Neuronal stem cell (in vitro differentiated cells): ENCODE results near the gene SLC13A4.

Experiments used
- DNase-seq: peaks from one replicate; pipeline ENCODE4 v3.0.0-alpha.2; 2013; ENCODE audit warnings: low spot score
- H2AFZ ChIP-seq: one replicate; pipeline ENCODE4 v1.6.1; 2013; ENCODE audit warnings: mild to moderate bottlenecking, low read length, inconsistent platforms
- H2AK5ac ChIP-seq: 2 replicates; pipeline ENCODE4 v1.6.1; 2013; ENCODE audit warnings: low read depth, mild to moderate bottlenecking, inconsistent platforms, low read length, moderate library complexity, mixed read lengths
- H2BK120ac ChIP-seq: 2 replicates; pipeline ENCODE4 v1.6.1; 2013; ENCODE audit warnings: low read depth, mild to moderate bottlenecking, inconsistent platforms, low read length, moderate library complexity, mixed read lengths
- H2BK12ac ChIP-seq: one replicate; pipeline ENCODE4 v1.6.1; 2013; ENCODE audit warnings: low read length, inconsistent platforms
- H2BK15ac ChIP-seq: 2 replicates; pipeline ENCODE4 v1.6.1; 2013; ENCODE audit warnings: mild to moderate bottlenecking, low read length, inconsistent platforms, mixed read lengths
- H2BK5ac ChIP-seq: one replicate; pipeline ENCODE4 v1.6.1; 2013; ENCODE audit warnings: inconsistent platforms, mild to moderate bottlenecking, low read length, moderate library complexity
- H3K14ac ChIP-seq: one replicate; pipeline ENCODE4 v1.6.1; 2013; ENCODE audit warnings: low read length, inconsistent platforms
- H3K18ac ChIP-seq: 2 replicates; pipeline ENCODE4 v1.6.1; 2013; ENCODE audit warnings: low read length, inconsistent platforms
- H3K23ac ChIP-seq: 2 replicates; pipeline ENCODE4 v1.6.1; 2013; ENCODE audit warnings: low read depth, mild to moderate bottlenecking, mixed read lengths, low read length, inconsistent platforms; ENCODE audit not compliant: poor library complexity
- H3K27ac ChIP-seq: replicated peaks from 3 replicates; pipeline ENCODE4 v1.5.1; 2013; ENCODE audit warnings: low read length, inconsistent platforms
- H3K27me3 ChIP-seq, 3 experiments: 2 replicates each; pipeline ENCODE4 v1.6.1; 2013; ENCODE audit warnings: low read length in 3 of 3, mild to moderate bottlenecking in 2 of 3, inconsistent platforms in 1 of 3, low read depth in 1 of 3, mixed read lengths in 1 of 3, moderate library complexity in 1 of 3; ENCODE audit not compliant: control insufficient read depth in 3 of 3, insufficient read depth in 3 of 3
- H3K36me3 ChIP-seq, 2 donors: replicated peaks in 1 of 2; 2 replicates each; pipeline ENCODE4 v1.6.1; 2013; ENCODE audit warnings: low read length in 2 of 2; ENCODE audit not compliant: control insufficient read depth in 2 of 2, insufficient read depth in 2 of 2
- H3K4ac ChIP-seq: 2 replicates; pipeline ENCODE4 v1.6.1; 2013; ENCODE audit warnings: inconsistent platforms, mild to moderate bottlenecking, low read length, moderate library complexity
- H3K4me1 ChIP-seq, 2 donors: 1 replicate in 1 of 2; 2 replicates in 1 of 2; pipeline ENCODE4 v1.6.1; 2013; ENCODE audit warnings: low read length in 2 of 2, low read depth in 1 of 2; ENCODE audit not compliant: control insufficient read depth in 2 of 2, insufficient read depth in 1 of 2
- H3K4me2 ChIP-seq: one replicate; pipeline ENCODE4 v1.6.1; 2013; ENCODE audit warnings: mild to moderate bottlenecking, low read length, inconsistent platforms; ENCODE audit not compliant: insufficient read depth, poor library complexity, severe bottlenecking
- H3K4me3 ChIP-seq, 2 donors: 2 replicates each; pipeline ENCODE4 v1.5.1; 2013; ENCODE audit warnings: low read length in 2 of 2, mild to moderate bottlenecking in 2 of 2, inconsistent platforms in 1 of 2, moderate library complexity in 1 of 2
- H3K79me1 ChIP-seq: one replicate; pipeline ENCODE4 v1.6.1; 2013; ENCODE audit warnings: low read depth, mild to moderate bottlenecking, inconsistent platforms, low read length, moderate library complexity
- H3K9ac ChIP-seq: one replicate; pipeline ENCODE4 v1.6.1; 2013; ENCODE audit warnings: mild to moderate bottlenecking, low read depth, low read length, inconsistent platforms; ENCODE audit not compliant: poor library complexity
- H3K9me3 ChIP-seq, 2 donors: replicated peaks in 1 of 2; 2 replicates each; pipeline versions ENCODE3 to v1.6.1; 2013; ENCODE audit warnings: low read length in 2 of 2, mild to moderate bottlenecking in 2 of 2, inconsistent platforms in 1 of 2, low read depth in 1 of 2, mixed read lengths in 1 of 2, moderate library complexity in 1 of 2; ENCODE audit not compliant: control insufficient read depth in 2 of 2, insufficient read depth in 1 of 2
- H4K8ac ChIP-seq: one replicate; pipeline ENCODE4 v1.6.1; 2013; ENCODE audit warnings: low read depth, mild to moderate bottlenecking, inconsistent platforms, low read length, moderate library complexity
- H4K91ac ChIP-seq: one replicate; pipeline ENCODE4 v1.6.1; 2013; ENCODE audit warnings: low read length, low read depth, mild to moderate bottlenecking, inconsistent platforms; ENCODE audit not compliant: poor library complexity
- WGBS, 2 donors: extraction: QIAGEN DNeasy Blood & Tissue Kit; methylation state at CpG; one replicate each; pipeline ENCODE4 v1.1.7; 2013; ENCODE audit warnings: missing lambda C conversion rate in 2 of 2, mixed read lengths in 1 of 2; ENCODE audit not compliant: insufficient read length in 2 of 2, insufficient replicate concordance in 1 of 2; ENCODE audit errors: extremely low coverage in 2 of 2; 5-methylcytosine and 5-hydroxymethylcytosine counted together

SLC13A4 gene

DNA sequence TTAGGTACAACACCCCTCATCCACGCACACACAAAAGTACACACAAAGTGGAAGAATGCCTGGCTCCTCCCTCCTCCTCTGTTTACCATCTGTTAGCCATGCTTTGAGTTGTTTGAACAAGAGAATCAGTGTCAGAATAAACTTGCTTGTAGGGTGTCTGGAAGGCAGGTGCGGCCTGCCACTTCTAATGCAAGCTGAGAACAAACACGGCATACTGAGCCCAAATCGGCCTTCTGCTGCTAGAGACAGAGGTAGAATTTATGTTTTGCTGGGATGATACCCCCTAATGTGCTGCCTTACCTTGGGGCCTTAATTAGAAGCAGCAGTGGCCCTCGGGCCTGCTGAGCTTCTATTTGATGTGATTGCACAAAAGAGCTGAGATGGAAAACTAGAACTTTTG is 45.5 kb upstream of the SLC13A4 start:
- Histone ChIP-seq H3K4ac (no peak overlapping the region), H3K23ac (no peak overlapping the region), H3K4me1 (peaks cover 2 to 8% of the 10 kb centered on the region in 2 donors), H3K4me2 (no peak overlapping the region), H3K27ac (no peak overlapping the region), H4K91ac (no peak overlapping the region), H3K9me3 (peaks cover 3 to 5% of the 10 kb centered on the region in 2 donors), H2BK5ac (no peak overlapping the region), H3K4me3 (no peak overlapping the region), H3K14ac (no peak overlapping the region), H2AFZ (no peak overlapping the region), H4K8ac (no peak overlapping the region), H3K36me3 (no peaks in the 10 kb centered on the region), H3K27me3 (no peaks in the 10 kb centered on the region), H3K18ac (no peak overlapping the region), H2BK120ac (no peak overlapping the region), H2AK5ac (no peak overlapping the region), H3K9ac (no peak overlapping the region), H3K79me1 (no peaks in the 10 kb centered on the region), H2BK15ac (no peak overlapping the region), H2BK12ac (no peak overlapping the region)
- no CpG with 5 or more reads among the region's 5 CpGs for WGBS, 2 donors
- no peak for DNase-seq

DNA sequence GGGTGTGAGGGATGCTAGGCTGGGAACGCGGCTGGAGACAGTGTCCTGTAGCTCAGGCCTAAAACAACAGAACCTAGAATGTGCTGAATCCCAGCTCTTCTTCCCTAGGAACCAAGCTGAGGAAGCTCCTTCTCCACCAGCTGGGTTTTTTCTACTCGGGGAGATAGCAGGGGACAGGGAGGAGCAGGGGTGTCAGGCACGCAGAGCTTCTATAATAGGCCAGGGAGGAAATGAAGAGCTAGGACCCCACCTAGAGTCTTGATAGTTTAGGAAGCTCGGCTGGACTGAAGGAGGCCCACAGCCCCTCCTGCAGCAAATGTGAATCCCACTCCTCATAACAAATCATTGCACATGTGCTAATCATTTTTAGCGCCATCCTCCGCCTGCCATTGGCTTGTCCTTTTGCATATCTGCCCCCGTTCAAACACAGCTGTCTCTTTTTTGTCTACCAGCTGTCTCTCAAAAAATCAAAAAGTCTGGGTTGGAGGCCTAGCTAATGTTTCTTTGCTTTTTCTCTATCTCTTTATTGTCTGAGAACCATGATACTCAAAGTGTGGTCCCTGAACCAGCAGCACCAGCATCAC is 44.7 kb upstream of the SLC13A4 start:
- Histone ChIP-seq H2BK120ac (no peak overlapping the region), H3K23ac (no peak overlapping the region), H3K14ac (no peak overlapping the region), H2AFZ (no peak overlapping the region), H2BK12ac (no peak overlapping the region), H2BK5ac (no peak overlapping the region), H4K91ac (no peak overlapping the region), H3K79me1 (no peaks in the 10 kb centered on the region), H3K4ac (no peak overlapping the region), H2AK5ac (no peak overlapping the region), H3K27me3 (no peaks in the 10 kb centered on the region), H3K4me3 (no peak overlapping the region), H3K18ac (no peak overlapping the region), H3K27ac (no peak overlapping the region), H3K4me1 (peaks cover 2 to 8% of the 10 kb centered on the region in 2 donors), H3K36me3 (no peaks in the 10 kb centered on the region), H3K4me2 (no peak overlapping the region), H4K8ac (no peak overlapping the region), H2BK15ac (no peak overlapping the region), H3K9me3 (no peaks in the 10 kb centered on the region), H3K9ac (no peak overlapping the region)
- no CpG with 5 or more reads among the region's 8 CpGs for WGBS, 2 donors
- DNase-seq: no peak

DNA sequence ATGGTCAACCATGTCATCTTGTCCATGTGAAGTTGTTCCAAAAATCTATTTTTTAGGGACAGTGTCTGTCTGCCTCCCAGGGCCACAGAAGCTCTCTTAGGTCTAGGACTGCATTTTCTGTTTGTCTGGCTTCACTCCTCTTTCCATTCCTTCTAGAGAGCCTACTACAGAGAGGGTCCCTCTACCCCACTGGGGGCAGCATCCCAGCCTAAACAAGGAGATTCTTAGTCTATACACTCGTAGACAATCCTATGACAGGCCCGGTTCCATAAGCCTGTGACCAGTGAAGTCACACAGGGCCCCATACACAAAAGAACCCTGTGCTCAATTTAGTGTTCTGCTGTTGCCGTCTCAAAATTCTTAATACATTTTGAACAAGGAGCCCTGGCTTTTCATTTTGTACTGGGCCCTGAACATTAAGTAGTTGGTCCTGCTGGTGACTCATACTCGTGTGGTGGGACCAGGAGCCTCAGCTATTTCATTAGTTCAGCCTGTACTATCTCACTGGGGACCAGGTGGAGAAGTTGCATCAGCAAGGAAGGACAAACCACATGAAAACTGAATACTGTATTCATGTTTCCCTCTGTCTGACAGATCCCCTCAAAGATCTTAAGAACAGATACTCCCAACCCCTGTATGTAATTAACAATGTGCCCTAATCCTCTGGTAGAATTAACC is 44.1 kb upstream of the SLC13A4 start:
- H3K4me1 ChIP-seq: peaks cover 2 to 8% of the 10 kb centered on the region in 2 donors
- H2AK5ac ChIP-seq: no peak overlapping the region
- no peak overlapping the region for H3K4me2 ChIP-seq
- H3K23ac ChIP-seq: no peak overlapping the region
- H3K27ac ChIP-seq: no peak overlapping the region
- no peaks in the 10 kb centered on the region for H3K79me1 ChIP-seq
- no peaks in the 10 kb centered on the region for H3K27me3 ChIP-seq
- no CpG with 5 or more reads among the region's 4 CpGs for WGBS, 2 donors
- H3K4me3 ChIP-seq: no peak overlapping the region
- no peak overlapping the region for H2BK5ac ChIP-seq
- H4K8ac ChIP-seq: no peak overlapping the region
- H3K9ac ChIP-seq: no peak overlapping the region
- H4K91ac ChIP-seq: no peak overlapping the region
- H3K36me3 ChIP-seq: no peaks in the 10 kb centered on the region
- H3K9me3 ChIP-seq: no peaks in the 10 kb centered on the region
- no peak overlapping the region for H3K4ac ChIP-seq
- H2AFZ ChIP-seq: no peak overlapping the region
- no peak overlapping the region for H2BK12ac ChIP-seq
- H3K14ac ChIP-seq: no peak overlapping the region
- H3K18ac ChIP-seq: no peak overlapping the region
- no peak overlapping the region for H2BK120ac ChIP-seq
- no peak for DNase-seq
- H2BK15ac ChIP-seq: no peak overlapping the region

DNA sequence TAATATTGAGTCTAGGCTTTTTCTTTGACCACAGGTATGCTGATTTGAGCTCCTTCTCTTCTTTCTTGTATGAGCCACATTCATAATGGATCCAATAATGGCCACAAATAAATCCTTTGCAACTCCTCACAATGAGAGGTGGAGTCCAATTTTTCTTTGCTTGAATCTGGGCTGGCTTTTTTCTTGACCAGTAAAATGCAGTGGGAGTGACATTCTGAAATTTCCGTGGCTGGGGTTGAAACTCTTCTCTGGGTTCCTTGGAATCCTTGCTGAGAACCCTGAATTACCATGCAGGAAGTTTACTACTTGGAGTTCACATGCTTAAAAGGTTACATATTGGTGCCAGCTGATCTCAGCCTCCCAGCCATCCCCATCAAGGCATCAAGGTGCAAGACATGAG is 43.1 kb upstream of the SLC13A4 start:
- Histone ChIP-seq H2BK120ac (no peak overlapping the region), H3K23ac (no peak overlapping the region), H2BK12ac (no peak overlapping the region), H4K8ac (no peak overlapping the region), H3K9me3 (no peaks in the 10 kb centered on the region), H4K91ac (no peak overlapping the region), H3K79me1 (no peaks in the 10 kb centered on the region), H3K18ac (no peak overlapping the region), H3K27me3 (peaks cover 0 to 2% (median 0%) of the 10 kb centered on the region in 3 experiments), H3K27ac (no peak overlapping the region), H3K4ac (no peak overlapping the region), H3K4me2 (no peak overlapping the region), H2AK5ac (no peak overlapping the region), H3K4me1 (peaks cover 2 to 8% of the 10 kb centered on the region in 2 donors), H3K14ac (no peak overlapping the region), H2BK5ac (no peak overlapping the region), H2AFZ (no peak overlapping the region), H3K4me3 (no peak overlapping the region), H3K9ac (no peak overlapping the region), H2BK15ac (no peak overlapping the region), H3K36me3 (no peaks in the 10 kb centered on the region)
- no CpG with 5 or more reads among the region's 1 CpG for WGBS, 2 donors
- DNase-seq: no peak
